Parathyroid adenoma (tissue), 2 donors: Measurements from ENCODE around the gene ZNF420.

Source experiments
- H2AFZ ChIP-seq: fragments of 300-600 bp; sonication (generic); one replicate; pipeline ENCODE4 v1.7.0; 2017; ENCODE audit warnings: antibody characterized with exemption, mild to moderate bottlenecking
- H3K27ac ChIP-seq: fragments of 300-600 bp; sonication (generic); one replicate; pipeline ENCODE4 v1.7.0; 2017
- H3K27me3 ChIP-seq: fragments of 300-600 bp; sonication (generic); one replicate; pipeline ENCODE4 v1.7.0; 2017; ENCODE audit warnings: low read length; ENCODE audit not compliant: control insufficient read depth, insufficient read depth
- H3K36me3 ChIP-seq: fragments of 300-600 bp; sonication (generic); one replicate; pipeline ENCODE4 v1.7.0; 2017; ENCODE audit warnings: low read length; ENCODE audit not compliant: control insufficient read depth, insufficient read depth
- H3K4me1 ChIP-seq: fragments of 300-600 bp; sonication (generic); one replicate; pipeline ENCODE4 v1.7.0; 2017; ENCODE audit warnings: control low read depth
- H3K4me2 ChIP-seq: fragments of 300-600 bp; sonication (generic); one replicate; pipeline ENCODE4 v1.7.0; 2017; ENCODE audit warnings: low read length
- H3K4me3 ChIP-seq: fragments of 300-600 bp; sonication (generic); one replicate; pipeline ENCODE4 v1.7.0; 2017; ENCODE audit warnings: low read depth, low read length
- H3K79me2 ChIP-seq: fragments of 300-600 bp; sonication (generic); one replicate; pipeline ENCODE4 v1.7.0; 2017; ENCODE audit warnings: control low read depth
- H3K9ac ChIP-seq: fragments of 300-600 bp; sonication (generic); one replicate; pipeline ENCODE4 v1.7.0; 2017; ENCODE audit warnings: mild to moderate bottlenecking
- H3K9me3 ChIP-seq: fragments of 300-600 bp; sonication (generic); one replicate; pipeline ENCODE4 v1.7.0; 2017; ENCODE audit warnings: low read length; ENCODE audit not compliant: control insufficient read depth
- TF ChIP-seq, protein P1 (sequence below): fragments of 300-600 bp; sonication (generic); IDR thresholded peaks from one replicate; pipeline ENCODE4 v1.7.0; 2017; ENCODE audit warnings: antibody characterized with exemption, mild to moderate bottlenecking
- donor health status: primary hyperparathyroidism.

The ZNF420 gene

GRCh38 chr19:37128821-37129177, 50.6 kb downstream of the ZNF420 start:
- H3K4me3 ChIP-seq = no peak overlapping the region

GRCh38 chr19:37136111-37136510, 57.9 kb downstream of the ZNF420 start:
- Histone ChIP-seq H2AFZ (no peak overlapping the region), H3K4me3 (no peak overlapping the region), H3K9ac (no peak overlapping the region), H3K36me3 (no peaks in the 10 kb centered on the region), H3K27ac (no peak overlapping the region), H3K4me2 (no peak overlapping the region), H3K4me1 (no peaks in the 10 kb centered on the region), H3K9me3 (peaks cover 13% of the 10 kb centered on the region), H3K27me3 (no peaks in the 10 kb centered on the region), H3K79me2 (no peaks in the 10 kb centered on the region)
- TF ChIP-seq, protein P1, sequence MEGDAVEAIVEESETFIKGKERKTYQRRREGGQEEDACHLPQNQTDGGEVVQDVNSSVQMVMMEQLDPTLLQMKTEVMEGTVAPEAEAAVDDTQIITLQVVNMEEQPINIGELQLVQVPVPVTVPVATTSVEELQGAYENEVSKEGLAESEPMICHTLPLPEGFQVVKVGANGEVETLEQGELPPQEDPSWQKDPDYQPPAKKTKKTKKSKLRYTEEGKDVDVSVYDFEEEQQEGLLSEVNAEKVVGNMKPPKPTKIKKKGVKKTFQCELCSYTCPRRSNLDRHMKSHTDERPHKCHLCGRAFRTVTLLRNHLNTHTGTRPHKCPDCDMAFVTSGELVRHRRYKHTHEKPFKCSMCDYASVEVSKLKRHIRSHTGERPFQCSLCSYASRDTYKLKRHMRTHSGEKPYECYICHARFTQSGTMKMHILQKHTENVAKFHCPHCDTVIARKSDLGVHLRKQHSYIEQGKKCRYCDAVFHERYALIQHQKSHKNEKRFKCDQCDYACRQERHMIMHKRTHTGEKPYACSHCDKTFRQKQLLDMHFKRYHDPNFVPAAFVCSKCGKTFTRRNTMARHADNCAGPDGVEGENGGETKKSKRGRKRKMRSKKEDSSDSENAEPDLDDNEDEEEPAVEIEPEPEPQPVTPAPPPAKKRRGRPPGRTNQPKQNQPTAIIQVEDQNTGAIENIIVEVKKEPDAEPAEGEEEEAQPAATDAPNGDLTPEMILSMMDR = no peak

More at GRCh38 chr19:37128821-37129177, 50.6 kb downstream of the ZNF420 start:
- TF ChIP-seq, protein P1 = no peak
- H2AFZ ChIP-seq = no peak overlapping the region
- H3K9me3 ChIP-seq = peaks cover 30% of the 10 kb centered on the region
- no peak overlapping the region for H3K4me2 ChIP-seq
- no peak overlapping the region for H3K27ac ChIP-seq
- no peak overlapping the region for H3K9ac ChIP-seq
- peaks cover 27% of the 10 kb centered on the region for H3K36me3 ChIP-seq
- H3K79me2 ChIP-seq = no peaks in the 10 kb centered on the region
- no peaks in the 10 kb centered on the region for H3K4me1 ChIP-seq
- H3K27me3 ChIP-seq = no peaks in the 10 kb centered on the region

- Histone ChIP-seq H3K9ac (no peak overlapping the region), H3K27me3 (no peaks in the 10 kb centered on the region), H3K9me3 (no peaks in the 10 kb centered on the region), H3K36me3 (peaks cover under 1% of the 10 kb centered on the region), H2AFZ (no peak overlapping the region), H3K27ac (no peak overlapping the region), H3K4me3 (no peak overlapping the region), H3K4me2 (no peak overlapping the region), H3K79me2 (no peaks in the 10 kb centered on the region), H3K4me1 (no peaks in the 10 kb centered on the region)
- TF ChIP-seq, protein P1 = no peak
These were observed 70.0 kb downstream of the ZNF420 start for GRCh38 chr19:37148214-37148613.

GRCh38 chr19:37160153-37160552, 81.9 kb downstream of the ZNF420 start:
- Histone ChIP-seq H3K4me1 (no peaks in the 10 kb centered on the region), H2AFZ (no peak overlapping the region), H3K27ac (no peak overlapping the region), H3K79me2 (no peaks in the 10 kb centered on the region), H3K27me3 (no peaks in the 10 kb centered on the region), H3K9me3 (no peaks in the 10 kb centered on the region), H3K9ac (no peak overlapping the region), H3K36me3 (peaks cover 4% of the 10 kb centered on the region), H3K4me3 (no peak overlapping the region), H3K4me2 (no peak overlapping the region)
- TF ChIP-seq, protein P1 = no peak

- TF ChIP-seq, protein P1 = no peak
- Histone ChIP-seq H3K4me3 (no peak overlapping the region), H3K27me3 (no peaks in the 10 kb centered on the region), H2AFZ (no peak overlapping the region), H3K36me3 (no peaks in the 10 kb centered on the region), H3K9ac (no peak overlapping the region), H3K27ac (no peak overlapping the region), H3K4me1 (no peaks in the 10 kb centered on the region), H3K9me3 (no peaks in the 10 kb centered on the region), H3K4me2 (no peak overlapping the region), H3K79me2 (no peaks in the 10 kb centered on the region)
These were observed 87.4 kb downstream of the ZNF420 start for GRCh38 chr19:37165635-37166034.
